ENCODE results near the gene ARAP1.

- TF ChIP-seq GATA2 (IDR thresholded peaks at IDR 0.05; ENCODE audit: low read depth, low read length) (no peak), GATA3 (IDR thresholded peaks at IDR 0.05; ENCODE audit: low read depth, low read length) (no peak)
Observed at GRCh38 chr11:72680624-72681158, 71.5 kb downstream of the ARAP1 start.

All from SH-SY5Y (cell line).